Ammon's horn (tissue), 1 donor: ENCODE measurements around the gene TLR10.
"Not testable (repeated sequence)": the region's sequence is repeated elsewhere in the genome, so short reads cannot be mapped to it uniquely, and the experiment has no call there.

Experiments used
- DNase-seq: peaks from one replicate; pipeline ENCODE4 v3.0.0-alpha.2; 2016; ENCODE audit warnings: low spot score

The TLR10 gene

GRCh38 chr4:38800961-38801450 lies 18.2 kb upstream of the TLR10 start:
- DNase-seq, result no peak

GRCh38 chr4:38800366-38800765 lies 17.6 kb upstream of the TLR10 start:
- DNase-seq, result no peak

GRCh38 chr4:38795087-38795486 lies 12.3 kb upstream of the TLR10 start:
- DNase-seq, result no peak

- DNase-seq, result no peak
These were observed 11.3 kb upstream of the TLR10 start for GRCh38 chr4:38794051-38794450.

GRCh38 chr4:38791010-38791409 lies 8.2 kb upstream of the TLR10 start:
- DNase-seq, result peak; percentile 18

GRCh38 chr4:38788317-38788716 lies 5.5 kb upstream of the TLR10 start:
- no peak for DNase-seq

GRCh38 chr4:38787693-38788092 lies 4.9 kb upstream of the TLR10 start:
- DNase-seq, result no peak

GRCh38 chr4:38785901-38786402 lies 3.2 kb upstream of the TLR10 start:
- DNase-seq, result peak; percentile 66

- no peak for DNase-seq
These were observed 2.4 kb upstream of the TLR10 start for GRCh38 chr4:38785041-38785790.

GRCh38 chr4:38784141-38784540 lies 1.4 kb upstream of the TLR10 start:
- DNase-seq, result no peak

- DNase-seq, result no peak
These were observed 295 bp upstream of the TLR10 start for GRCh38 chr4:38783109-38783460.

GRCh38 chr4:38781854-38782261 lies 932 bp downstream of the TLR10 start:
- no peak for DNase-seq

GRCh38 chr4:38780833-38781484 lies 1.8 kb downstream of the TLR10 start:
- no peak for DNase-seq

- no peak for DNase-seq
These were observed 3.0 kb downstream of the TLR10 start for GRCh38 chr4:38779790-38780189.

GRCh38 chr4:38777925-38778324 lies 4.9 kb downstream of the TLR10 start:
- DNase-seq, result not testable (repeated sequence)

- DNase-seq, result no peak
These were observed 7.5 kb downstream of the TLR10 start for GRCh38 chr4:38775326-38775725.

GRCh38 chr4:38774181-38774955 lies 8.4 kb downstream of the TLR10 start:
- no peak for DNase-seq

GRCh38 chr4:38770281-38770680 lies 12.5 kb downstream of the TLR10 start:
- DNase-seq, result not testable (repeated sequence)

- no peak for DNase-seq
These were observed 12.9 kb downstream of the TLR10 start for GRCh38 chr4:38769857-38770256.

- no peak for DNase-seq
These were observed 13.3 kb downstream of the TLR10 start for GRCh38 chr4:38769441-38769840.

GRCh38 chr4:38768968-38769394 lies 13.8 kb downstream of the TLR10 start:
- DNase-seq, result no peak

- DNase-seq, result not testable (repeated sequence)
These were observed 15.8 kb downstream of the TLR10 start for GRCh38 chr4:38766940-38767339.

GRCh38 chr4:38765382-38765781 lies 17.4 kb downstream of the TLR10 start:
- DNase-seq, result no peak
